ENCODE results near the gene SLC25A51.

Gene SLC25A51, protein sequence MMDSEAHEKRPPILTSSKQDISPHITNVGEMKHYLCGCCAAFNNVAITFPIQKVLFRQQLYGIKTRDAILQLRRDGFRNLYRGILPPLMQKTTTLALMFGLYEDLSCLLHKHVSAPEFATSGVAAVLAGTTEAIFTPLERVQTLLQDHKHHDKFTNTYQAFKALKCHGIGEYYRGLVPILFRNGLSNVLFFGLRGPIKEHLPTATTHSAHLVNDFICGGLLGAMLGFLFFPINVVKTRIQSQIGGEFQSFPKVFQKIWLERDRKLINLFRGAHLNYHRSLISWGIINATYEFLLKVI

DNA sequence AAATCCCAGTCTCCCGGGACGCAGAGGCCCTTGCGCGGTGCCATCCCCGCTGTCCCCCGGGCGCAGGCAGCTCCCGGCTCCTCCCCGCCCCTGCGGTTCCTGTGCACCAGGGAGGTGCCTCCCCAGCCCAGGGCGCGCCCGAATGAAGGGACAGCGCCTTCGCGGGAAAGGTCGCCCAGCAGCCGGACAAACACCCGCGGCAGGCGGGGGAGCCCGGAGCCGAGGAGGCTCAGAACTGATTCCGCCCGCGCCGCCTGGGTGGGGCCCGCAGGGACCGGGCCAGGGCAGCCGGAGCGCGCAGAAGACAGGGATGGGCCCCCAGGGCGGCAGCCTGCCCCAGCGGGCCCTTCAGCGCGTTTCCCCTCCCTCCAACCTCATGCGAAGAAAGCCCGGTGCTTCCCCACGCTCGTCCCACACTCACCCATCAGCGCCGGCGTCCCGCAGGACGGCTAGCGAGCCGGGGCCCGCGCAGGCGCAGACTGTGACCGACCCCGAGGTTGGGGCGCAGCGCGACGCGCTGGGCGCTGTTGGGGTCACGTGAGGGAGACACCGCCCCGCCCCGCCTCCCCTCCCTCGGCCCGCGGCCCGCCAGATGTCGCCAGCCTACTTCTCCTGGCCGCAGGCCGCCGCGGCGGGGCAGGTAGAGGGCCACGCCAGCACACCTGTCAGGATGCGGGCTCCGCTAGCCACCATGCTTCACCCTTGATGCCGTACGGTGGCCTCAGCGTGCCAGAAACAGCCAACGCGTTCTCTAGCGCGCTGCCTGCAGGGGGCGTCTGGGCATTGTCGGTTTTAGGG lies at the start of gene SLC25A51:
SLC25A51 (minus strand) TSS at position 481 of the 798 bp plus-strand sequence. CDS start 15,577 bp downstream, outside the sequence.
- peak; percentile 86 to 94 (median 92) for DNase-seq (ENCODE audit: low read depth in 3 of 3)

GRCh38 chr9:37953206-37953774 lies 49.4 kb upstream of the SLC25A51 start:
- DNase-seq (ENCODE audit: low read depth in 3 of 3): no peak

DNA sequence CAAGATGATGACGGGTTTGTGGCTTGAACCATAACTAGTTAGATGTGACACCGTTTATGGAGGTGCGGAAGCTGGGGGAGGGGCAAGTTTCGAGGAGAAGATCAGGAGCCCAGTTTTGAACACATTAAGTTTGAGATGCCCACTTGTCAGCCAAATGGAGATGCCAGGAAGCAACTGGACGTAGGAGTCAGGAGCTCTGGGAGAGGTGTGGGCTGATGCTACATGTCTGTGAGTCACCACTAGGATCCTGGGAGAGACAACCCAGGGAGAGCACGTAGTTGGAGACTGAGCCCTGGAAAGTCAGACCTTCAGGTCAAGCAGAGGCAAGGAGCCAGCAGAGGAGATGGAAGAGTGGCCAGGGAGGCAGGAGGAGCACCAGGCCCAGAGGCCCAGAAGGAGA lies 48.8 kb upstream of the SLC25A51 start:
- no peak for DNase-seq (ENCODE audit: low read depth in 3 of 3)

DNA sequence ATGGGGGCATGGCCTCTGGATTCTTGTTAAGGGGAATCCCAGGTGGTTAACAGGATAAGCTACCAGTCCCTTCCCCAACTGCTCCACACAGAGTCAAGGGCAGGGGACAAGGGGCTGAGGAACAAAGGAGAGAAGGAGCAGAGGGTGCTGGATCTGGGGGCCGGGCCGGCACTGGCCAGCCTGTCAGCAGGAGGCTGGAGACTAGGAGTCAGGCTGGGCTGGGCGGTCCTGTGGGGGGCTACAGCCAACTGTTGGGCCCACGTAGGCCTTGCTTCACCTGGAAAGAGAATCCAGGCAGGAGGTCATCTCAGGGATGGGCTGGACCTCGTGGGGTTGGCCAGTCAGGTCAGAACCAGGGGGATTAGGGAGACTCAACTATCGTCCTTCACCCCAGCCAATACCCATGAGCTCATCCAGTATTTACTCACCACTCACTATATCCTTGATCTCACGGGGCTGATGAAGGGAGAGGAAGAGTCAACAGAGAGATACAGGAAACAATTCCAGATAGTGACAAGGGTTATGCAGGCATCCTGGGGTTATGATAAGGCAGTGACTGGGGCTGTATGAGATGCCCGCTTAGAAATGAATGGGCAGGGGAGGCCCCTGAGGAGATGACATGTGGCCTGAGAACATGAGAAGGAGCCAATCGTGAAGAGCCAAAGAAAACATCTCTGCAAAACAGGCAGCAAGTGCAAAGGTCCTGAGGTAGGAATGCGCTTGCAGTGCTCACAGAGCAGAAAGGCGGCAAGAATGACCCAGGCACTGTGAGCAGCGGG lies 47.9 kb upstream of the SLC25A51 start:
- DNase-seq (ENCODE audit: low read depth in 3 of 3): no peak

GRCh38 chr9:37950561-37950960 lies 46.6 kb upstream of the SLC25A51 start:
- DNase-seq (ENCODE audit: low read depth in 3 of 3): no peak

- DNase-seq (ENCODE audit: low read depth in 3 of 3): no peak
These were observed 45.6 kb upstream of the SLC25A51 start for GRCh38 chr9:37949576-37949975.

GRCh38 chr9:37948417-37948980 lies 44.6 kb upstream of the SLC25A51 start:
- no peak for DNase-seq (ENCODE audit: low read depth in 3 of 3)

DNA sequence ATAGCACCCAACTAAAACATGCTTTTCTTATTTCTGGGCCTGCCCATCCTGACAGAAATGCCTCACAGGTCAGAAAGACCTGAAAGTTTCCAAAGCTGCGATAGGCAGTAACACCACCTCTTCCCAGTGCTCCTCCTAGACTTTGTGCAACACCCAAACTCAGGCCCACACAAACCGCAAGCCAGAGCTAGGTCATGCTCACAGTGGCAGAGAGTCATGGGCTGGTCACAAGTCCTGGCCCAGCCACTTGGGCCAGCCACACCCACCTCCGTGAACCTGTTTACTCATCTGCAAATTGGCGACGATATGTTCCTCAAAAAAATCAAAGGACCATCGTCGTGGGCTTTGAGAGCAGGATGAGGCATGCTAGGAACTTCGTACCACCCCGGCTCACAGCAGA lies 44.0 kb upstream of the SLC25A51 start:
- no peak for DNase-seq (ENCODE audit: low read depth in 3 of 3)

- no peak for DNase-seq (ENCODE audit: low read depth in 3 of 3)
These were observed 43.5 kb upstream of the SLC25A51 start for GRCh38 chr9:37947471-37947870.

GRCh38 chr9:37946971-37947370 lies 43.0 kb upstream of the SLC25A51 start:
- no peak for DNase-seq (ENCODE audit: low read depth in 3 of 3)

GRCh38 chr9:37946041-37946440 lies 42.1 kb upstream of the SLC25A51 start:
- no peak for DNase-seq (ENCODE audit: low read depth in 3 of 3)

DNA sequence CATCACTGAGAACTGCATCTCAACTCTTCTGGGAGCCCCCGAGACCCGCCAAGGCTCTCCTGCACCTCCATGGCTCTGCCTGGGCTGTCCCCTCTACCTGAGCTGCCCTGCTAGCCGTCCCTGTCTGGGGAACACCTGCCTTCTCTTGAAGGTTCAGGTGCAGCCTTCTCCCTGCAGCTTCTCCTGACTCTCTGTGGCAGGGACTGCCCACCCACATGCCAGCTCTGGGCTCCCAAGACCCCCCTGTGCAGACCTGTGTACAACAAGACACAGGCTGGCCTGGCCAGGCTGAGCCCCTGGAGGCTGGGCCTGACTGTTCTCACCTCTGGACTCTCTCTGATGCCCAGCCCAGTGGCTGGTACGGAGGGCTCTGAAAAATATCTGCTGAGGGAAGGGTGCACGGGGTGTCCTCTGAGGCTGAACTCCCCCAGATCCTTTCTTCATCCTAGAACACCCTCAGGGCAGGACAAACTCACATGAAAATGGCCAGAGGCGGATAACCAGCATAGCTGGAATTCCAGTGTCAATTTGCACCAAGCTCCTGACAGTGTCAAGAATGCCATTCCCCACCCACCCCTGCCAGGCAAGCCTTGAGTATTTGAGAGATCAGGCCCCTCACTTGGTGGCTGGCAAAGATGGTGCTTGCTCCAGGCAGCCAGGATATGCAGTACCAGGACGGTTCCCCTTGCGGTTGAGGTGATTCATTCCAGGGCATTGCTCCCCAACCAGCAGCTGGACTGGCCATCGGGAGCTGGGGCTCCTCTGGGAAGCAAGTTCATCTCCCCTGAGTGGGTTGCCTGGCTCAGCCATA lies 40.9 kb upstream of the SLC25A51 start:
- no peak for DNase-seq (ENCODE audit: low read depth in 3 of 3)

GRCh38 chr9:37944266-37944650 lies 40.3 kb upstream of the SLC25A51 start:
- no peak for DNase-seq (ENCODE audit: low read depth in 3 of 3)

DNA sequence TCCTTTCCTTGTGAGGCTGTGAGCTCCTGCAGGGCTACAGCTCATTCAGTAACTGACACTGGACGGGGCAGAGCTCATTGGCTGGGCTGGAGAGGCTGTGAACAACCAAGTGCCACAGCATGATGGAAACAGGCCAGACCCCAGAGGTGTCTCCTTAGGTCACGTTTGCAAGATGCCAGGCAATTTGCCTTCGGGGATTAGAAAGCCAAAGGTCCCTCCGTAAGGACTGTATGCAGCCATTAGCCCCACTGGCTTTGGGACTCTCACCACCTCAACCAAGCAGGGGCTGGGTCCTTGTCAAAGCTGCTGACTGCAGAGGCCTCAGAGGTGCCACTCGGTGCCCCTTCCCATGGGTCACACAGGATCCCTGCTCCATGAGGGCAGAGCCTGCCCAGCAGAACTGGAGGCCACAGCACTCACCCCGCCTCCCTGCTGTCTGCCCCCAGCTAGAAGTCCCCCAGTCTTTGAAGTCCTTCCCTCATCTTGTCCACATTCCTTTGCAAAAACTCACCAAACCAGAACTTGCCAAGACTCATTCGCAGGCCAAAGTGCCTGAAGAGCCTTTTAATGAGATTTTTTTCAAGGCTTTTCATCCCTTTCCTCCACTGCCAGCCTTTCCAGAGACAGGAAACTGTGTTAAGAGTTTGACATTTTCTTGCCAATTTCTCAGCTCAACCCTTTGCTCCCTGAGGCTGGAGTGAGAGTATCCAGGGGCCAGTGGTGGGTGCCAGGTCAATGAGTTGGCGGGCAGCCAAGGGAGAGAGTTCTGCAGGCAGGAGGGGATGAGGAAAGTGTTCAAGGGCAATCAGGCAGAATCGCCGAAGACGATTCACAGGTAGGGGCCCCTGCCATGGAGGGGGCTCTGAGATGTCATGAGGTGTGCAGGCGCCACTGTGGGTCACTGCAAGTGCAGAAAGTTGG lies 39.7 kb upstream of the SLC25A51 start:
- no peak for DNase-seq (ENCODE audit: low read depth in 3 of 3)

- DNase-seq (ENCODE audit: low read depth in 3 of 3): no peak
These were observed 38.9 kb upstream of the SLC25A51 start for GRCh38 chr9:37942621-37943344.

DNA sequence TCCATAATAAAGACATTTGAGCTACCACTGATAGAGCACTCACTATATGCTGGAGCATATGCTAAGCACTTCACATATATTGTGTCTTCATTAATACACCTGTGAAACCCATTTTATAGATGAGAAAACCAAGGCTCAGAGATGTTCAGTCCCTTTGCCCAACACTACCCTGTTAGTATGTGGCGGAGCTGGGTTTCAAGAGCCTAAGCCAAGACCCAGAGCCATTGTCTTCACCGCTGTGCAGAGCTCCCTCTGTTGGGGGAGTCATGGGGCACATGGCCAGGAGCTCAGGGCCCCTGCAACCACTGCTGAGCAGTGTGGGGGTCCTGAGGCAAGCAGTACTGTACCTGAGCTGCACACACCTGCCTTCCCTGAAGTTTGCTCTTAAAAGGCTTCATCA lies 37.3 kb upstream of the SLC25A51 start:
- no peak for DNase-seq (ENCODE audit: low read depth in 3 of 3)

DNA sequence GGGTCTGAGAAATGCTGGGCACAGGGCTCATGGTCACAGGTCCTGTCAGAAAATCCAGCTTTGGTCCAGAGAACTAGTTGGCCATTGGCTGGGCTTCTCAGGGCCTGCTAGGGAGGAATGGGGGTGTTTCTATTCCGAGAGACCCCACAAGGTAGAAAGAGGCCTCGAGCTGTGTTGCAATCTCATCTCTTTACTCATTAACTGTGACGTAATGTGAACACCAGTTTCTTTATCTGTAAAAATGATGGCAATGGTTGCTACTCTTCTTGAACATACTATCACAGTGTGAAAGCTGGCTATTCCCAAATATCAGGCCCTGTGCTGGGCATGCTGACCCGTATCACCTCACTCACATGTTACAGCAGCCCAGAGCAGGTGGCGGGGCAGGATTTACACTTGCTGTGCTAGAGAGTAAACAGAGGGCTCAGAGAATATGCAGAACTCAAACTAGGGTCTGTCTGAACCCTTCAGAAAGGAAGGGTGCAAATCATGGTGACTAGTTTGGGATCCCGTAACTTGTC lies 35.7 kb upstream of the SLC25A51 start:
- DNase-seq (ENCODE audit: low read depth in 3 of 3): no peak

- DNase-seq (ENCODE audit: low read depth in 3 of 3): no peak
These were observed 34.4 kb upstream of the SLC25A51 start for GRCh38 chr9:37938121-37938891.

Data from stimulated activated CD4-positive, alpha-beta T cell treated with anti-CD3 and anti-CD28 coated beads, TNF-alpha, amount 100 ng/mL, for 24 hours (primary cell).